Hepatocyte (in vitro differentiated cells): ENCODE measurements around the gene ANKRD52.

Experiments
- CTCF ChIP-seq: fragments of 200-600 bp; sonication (generic); IDR thresholded peaks from 2 replicates; pipeline ENCODE4 v1.5.1; 2016; ENCODE audit warnings: antibody characterized with exemption, mild to moderate bottlenecking; ENCODE audit not compliant: poor library complexity
- EZH2 ChIP-seq: fragments of 200-600 bp; sonication (generic); IDR thresholded peaks from 2 replicates; pipeline ENCODE4 v1.6.1; 2016; ENCODE audit warnings: antibody characterized with exemption, mild to moderate bottlenecking, borderline replicate concordance
- EZH2phosphoT487 ChIP-seq: fragments of 200-600 bp; sonication (generic); IDR thresholded peaks from one replicate; pipeline ENCODE4 v1.6.1; 2018; ENCODE audit warnings: antibody characterized with exemption, mild to moderate bottlenecking, low read depth, moderate library complexity; ENCODE audit not compliant: unreplicated experiment, severe bottlenecking

GRCh38 chr12:56299308-56299852 lies 41.2 kb upstream of the ANKRD52 start:
- no peak for TF ChIP-seq EZH2
- TF ChIP-seq CTCF: no peak
- no peak for TF ChIP-seq EZH2phosphoT487
